Measurements from ENCODE around the gene SMNDC1. TPM values are rescaled to one million over a fixed set of nuclear protein-coding genes. Genes with fewer than 3 reads are reported as not detected.

SMNDC1 gene
- total and polyA plus RNA-seq, 2 donors from 2014 or later, result 12.4 to 28.6 TPM

GRCh38 chr10:110244550-110244949 is 60.2 kb downstream of the SMNDC1 start:
- intact Hi-C loops (cut with DNase I), result no loop called here
- FAIRE-seq, result no peak

GRCh38 chr10:110242511-110242910 is 62.2 kb downstream of the SMNDC1 start:
- Histone ChIP-seq H3K4me1 (ENCODE audit: control insufficient read depth in 2 of 3, insufficient read depth in 2 of 3, low read depth in 1 of 3, low read length in 3 of 3) (peaks cover 0 to 2% (median 0%) of the 10 kb centered on the region in 3 donors), H3K27ac (ENCODE audit: low read depth in 2 of 2, low read length in 2 of 2) (no peak overlapping the region), H3K27me3 (ENCODE audit: control insufficient read depth, insufficient read depth, low read length) (no peaks in the 10 kb centered on the region), H3K4me3 (ENCODE audit: low read length in 3 of 3) (no peak overlapping the region), H3K36me3 (ENCODE audit: control insufficient read depth in 2 of 3, insufficient read depth in 3 of 3, low read length in 3 of 3) (peaks cover 0 to 2% (median 0%) of the 10 kb centered on the region in 3 donors), H3K9me3 (ENCODE audit: control insufficient read depth in 2 of 3, insufficient read depth in 1 of 3, low read length in 3 of 3) (no peaks in the 10 kb centered on the region), H3K9ac (ENCODE audit: low read length in 3 of 3) (no peak overlapping the region)
- intact Hi-C loops (cut with DNase I), result no loop called here
- DNase-seq (no peak), FAIRE-seq (no peak)
- TF ChIP-seq CTCF (IDR thresholded peaks at IDR 0.05; ENCODE audit: borderline replicate concordance, extremely low read depth, insufficient read depth), result no peak

More at GRCh38 chr10:110244550-110244949, 60.2 kb downstream of the SMNDC1 start:
- Histone ChIP-seq H3K27me3 (ENCODE audit: control insufficient read depth, insufficient read depth, low read length) (no peaks in the 10 kb centered on the region), H3K9me3 (ENCODE audit: control insufficient read depth in 2 of 3, insufficient read depth in 1 of 3, low read length in 3 of 3) (no peaks in the 10 kb centered on the region), H3K9ac (ENCODE audit: low read length in 3 of 3) (no peak overlapping the region), H3K4me3 (ENCODE audit: low read length in 3 of 3) (no peak overlapping the region), H3K27ac (ENCODE audit: low read depth in 2 of 2, low read length in 2 of 2) (no peak overlapping the region), H3K36me3 (ENCODE audit: control insufficient read depth in 2 of 3, insufficient read depth in 3 of 3, low read length in 3 of 3) (no peaks in the 10 kb centered on the region), H3K4me1 (ENCODE audit: control insufficient read depth in 2 of 3, insufficient read depth in 2 of 3, low read depth in 1 of 3, low read length in 3 of 3) (peaks cover 0 to 2% (median 0%) of the 10 kb centered on the region in 3 donors)
- no peak for DNase-seq
- no peak for TF ChIP-seq CTCF (IDR thresholded peaks at IDR 0.05; ENCODE audit: borderline replicate concordance, extremely low read depth, insufficient read depth)

GRCh38 chr10:110241841-110242240 is 62.9 kb downstream of the SMNDC1 start:
- intact Hi-C loops (cut with DNase I), result no loop called here
- TF ChIP-seq CTCF (IDR thresholded peaks at IDR 0.05; ENCODE audit: borderline replicate concordance, extremely low read depth, insufficient read depth), result no peak
- Histone ChIP-seq H3K9ac (ENCODE audit: low read length in 3 of 3) (no peak overlapping the region), H3K4me1 (ENCODE audit: control insufficient read depth in 2 of 3, insufficient read depth in 2 of 3, low read depth in 1 of 3, low read length in 3 of 3) (peaks cover 0 to 2% (median 0%) of the 10 kb centered on the region in 3 donors), H3K27me3 (ENCODE audit: control insufficient read depth, insufficient read depth, low read length) (no peaks in the 10 kb centered on the region), H3K27ac (ENCODE audit: low read depth in 2 of 2, low read length in 2 of 2) (no peak overlapping the region), H3K36me3 (ENCODE audit: control insufficient read depth in 2 of 3, insufficient read depth in 3 of 3, low read length in 3 of 3) (peaks cover 0 to 2% (median 0%) of the 10 kb centered on the region in 3 donors), H3K9me3 (ENCODE audit: control insufficient read depth in 2 of 3, insufficient read depth in 1 of 3, low read length in 3 of 3) (no peaks in the 10 kb centered on the region), H3K4me3 (ENCODE audit: low read length in 3 of 3) (no peak overlapping the region)
- no peak for DNase-seq
- no peak for FAIRE-seq

- no peak overlapping the region for H3K27ac ChIP-seq (ENCODE audit: low read depth in 2 of 2, low read length in 2 of 2)
- DNase-seq (no peak), FAIRE-seq (no peak)
- no peaks in the 10 kb centered on the region for H3K9me3 ChIP-seq (ENCODE audit: control insufficient read depth in 2 of 3, insufficient read depth in 1 of 3, low read length in 3 of 3)
- peak overlapping the region in 1 of 3 donors; percentile 10 for H3K4me3 ChIP-seq (ENCODE audit: low read length in 3 of 3)
- no peak overlapping the region for H3K9ac ChIP-seq (ENCODE audit: low read length in 3 of 3)
- intact Hi-C loops (cut with DNase I), result no loop called here
- H3K27me3 ChIP-seq (ENCODE audit: control insufficient read depth, insufficient read depth, low read length), result no peaks in the 10 kb centered on the region
- peaks cover 0 to 2% (median 0%) of the 10 kb centered on the region in 3 donors for H3K36me3 ChIP-seq (ENCODE audit: control insufficient read depth in 2 of 3, insufficient read depth in 3 of 3, low read length in 3 of 3)
- peaks cover 0 to 2% (median 0%) of the 10 kb centered on the region in 3 donors for H3K4me1 ChIP-seq (ENCODE audit: control insufficient read depth in 2 of 3, insufficient read depth in 2 of 3, low read depth in 1 of 3, low read length in 3 of 3)
- no peak for TF ChIP-seq CTCF (IDR thresholded peaks at IDR 0.05; ENCODE audit: borderline replicate concordance, extremely low read depth, insufficient read depth)
Measured at GRCh38 chr10:110241407-110241806, 63.3 kb downstream of the SMNDC1 start.
